HUDEP-2 (cell line): ENCODE measurements around the gene TSEN34.
"Not testable (repeated sequence)": the region's sequence is repeated elsewhere in the genome, so short reads cannot be mapped to it uniquely, and the experiment has no call there.

Experiments used
- DNase-seq, 76 experiments: peaks; one replicate each; lab custom pipeline; 2025; ENCODE audit not compliant: unreplicated experiment in 76 of 76; lab: John Stamatoyannopoulos, UW

TSEN34 gene

GRCh38 chr19:54207193-54207592 lies 16.1 kb downstream of the TSEN34 start:
- not testable (repeated sequence) for DNase-seq

GRCh38 chr19:54207676-54207982 lies 16.5 kb downstream of the TSEN34 start:
- DNase-seq = no peak

GRCh38 chr19:54207983-54208783 lies 17.1 kb downstream of the TSEN34 start:
- DNase-seq = peak in 73 of 76 experiments; percentile 56 to 96 (median 82)

GRCh38 chr19:54208784-54209057 lies 17.6 kb downstream of the TSEN34 start:
- DNase-seq = peak in 7 of 76 experiments; percentile 43 to 64 (median 55)

- DNase-seq = peak in 10 of 76 experiments; percentile 36 to 77 (median 55)
Measured at GRCh38 chr19:54209058-54209810, 18.1 kb downstream of the TSEN34 start.

GRCh38 chr19:54209811-54210494 lies 18.8 kb downstream of the TSEN34 start:
- peak in 75 of 76 experiments; percentile 61 to 99 (median 95) for DNase-seq

- DNase-seq = no peak
Measured at GRCh38 chr19:54211235-54211634, 20.1 kb downstream of the TSEN34 start.

- DNase-seq = peak in 11 of 76 experiments; percentile 3 to 43 (median 20)
Measured at GRCh38 chr19:54214217-54214616, 23.1 kb downstream of the TSEN34 start.

GRCh38 chr19:54214734-54215133 lies 23.6 kb downstream of the TSEN34 start:
- DNase-seq = not testable (repeated sequence)

GRCh38 chr19:54216869-54217268 lies 25.8 kb downstream of the TSEN34 start:
- DNase-seq = no peak

GRCh38 chr19:54217517-54218247 lies 26.6 kb downstream of the TSEN34 start:
- DNase-seq = not testable (repeated sequence)

GRCh38 chr19:54218259-54218658 lies 27.2 kb downstream of the TSEN34 start:
- DNase-seq = no peak

- DNase-seq = no peak
Measured at GRCh38 chr19:54218960-54219661, 28.0 kb downstream of the TSEN34 start.

- not testable (repeated sequence) for DNase-seq
Measured at GRCh38 chr19:54219702-54220101, 28.6 kb downstream of the TSEN34 start.

- not testable (repeated sequence) for DNase-seq
Measured at GRCh38 chr19:54221947-54222346, 30.8 kb downstream of the TSEN34 start.

- peak in 1 of 76 experiments; percentile 12 for DNase-seq
Measured at GRCh38 chr19:54222474-54223276, 31.6 kb downstream of the TSEN34 start, which contains the start of gene LILRB3. TSS of gene LILRB3 (minus strand) at chr19:54223007. CDS start at chr19:54222976, 31 bp downstream.

GRCh38 chr19:54223277-54223936 lies 32.3 kb downstream of the TSEN34 start:
- DNase-seq = not testable (repeated sequence)

GRCh38 chr19:54223937-54224281 lies 32.8 kb downstream of the TSEN34 start:
- DNase-seq = not testable (repeated sequence)

GRCh38 chr19:54224619-54225018 lies 33.5 kb downstream of the TSEN34 start:
- DNase-seq = not testable (repeated sequence)
